Right atrium auricular region (tissue), 2 donors: ENCODE data around the gene CEACAM1. TPM values are rescaled to one million over a fixed set of nuclear protein-coding genes. Genes with fewer than 3 reads are reported as not detected.
"Not testable (repeated sequence)": the region's sequence is repeated elsewhere in the genome, so short reads cannot be mapped to it uniquely, and the experiment has no call there.

ENCODE experiments used
- DNase-seq: peaks from one replicate; pipeline ENCODE4 v3.0.0-alpha.2; 2019; ENCODE audit warnings: low spot score
- H3K27ac ChIP-seq, 2 donors: fragments of 200-600 bp; sonication (generic); 1 replicate in 1 of 2; 2 replicates in 1 of 2; pipeline ENCODE4 v1.5.1; 2016 to 2019
- H3K27me3 ChIP-seq, 2 donors: fragments of 200-600 bp; sonication (generic); one replicate each; pipeline versions ENCODE4 v1.5.1 to v1.6.0; 2017 to 2019
- H3K36me3 ChIP-seq: fragments of 200-600 bp; sonication (generic); one replicate; pipeline ENCODE4 v1.5.1; 2016
- H3K4me1 ChIP-seq, 2 donors: fragments of 200-600 bp; sonication (generic); one replicate each; pipeline versions ENCODE4 v1.5.1 to v1.6.0; 2017 to 2019
- H3K4me3 ChIP-seq, 2 donors: fragments of 200-600 bp; sonication (generic); 1 replicate in 1 of 2; 2 replicates in 1 of 2; pipeline ENCODE4 v1.5.1; 2017 to 2019; ENCODE audit warnings: mild to moderate bottlenecking in 1 of 2, moderate library complexity in 1 of 2
- H3K9me3 ChIP-seq, 2 donors: fragments of 200-600 bp; sonication (generic); one replicate each; pipeline ENCODE4 v1.5.1; 2019
- total RNA-seq, 2 donors: library from RNA; depleted of rRNA; stranded (reverse); fragments of >200 nt; gene quantifications; one replicate each; pipeline ENCODE4 v1.1.0, GENCODE V29; 2016
- TF ChIP-seq, protein P1 (sequence below), 2 donors: fragments of 200-600 bp; sonication (generic); IDR thresholded peaks; one replicate each; pipeline ENCODE4 v1.5.1; 2019; ENCODE audit warnings: antibody characterized with exemption in 2 of 2

Gene CEACAM1
- total RNA-seq, 2 donors from 2014 or later, result 0.78 to 0.94 TPM

DNA sequence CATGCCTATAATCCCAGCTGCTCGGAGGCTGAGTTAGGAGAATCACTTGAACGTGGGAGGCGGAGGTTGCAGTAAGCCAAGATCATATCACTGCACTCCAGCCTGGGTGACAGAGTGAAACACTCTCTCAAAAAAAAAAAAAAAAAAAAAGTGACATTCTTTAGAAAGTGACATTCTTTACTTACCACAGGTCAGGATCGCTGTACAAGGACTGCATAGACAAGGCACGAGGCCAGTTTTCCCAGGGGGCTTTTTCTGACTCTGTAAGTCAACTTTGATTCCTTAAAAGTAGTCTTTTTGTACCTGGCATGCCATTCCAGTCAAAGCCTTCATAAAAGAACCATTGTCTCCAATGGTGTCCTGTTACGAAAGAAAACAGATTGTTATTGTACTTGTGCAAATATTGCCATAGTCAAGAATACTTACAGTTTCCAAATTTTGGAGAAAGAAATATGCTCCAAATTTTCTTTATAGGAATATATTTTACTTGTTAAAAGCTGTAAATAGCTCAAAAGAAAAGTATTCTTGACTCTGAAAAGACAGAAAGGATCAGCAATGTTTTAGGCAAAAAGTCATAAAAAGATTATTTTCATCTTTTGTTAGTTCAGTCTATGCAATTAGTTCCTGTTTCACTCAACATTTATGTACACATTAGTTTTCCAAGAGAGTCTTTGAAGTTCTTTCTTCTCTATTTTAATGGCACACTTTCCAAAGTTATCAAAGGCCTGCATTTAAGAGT is 39.3 kb downstream of the CEACAM1 start:
- H3K9me3 ChIP-seq, result no peaks in the 10 kb centered on the region
- TF ChIP-seq, protein P1, sequence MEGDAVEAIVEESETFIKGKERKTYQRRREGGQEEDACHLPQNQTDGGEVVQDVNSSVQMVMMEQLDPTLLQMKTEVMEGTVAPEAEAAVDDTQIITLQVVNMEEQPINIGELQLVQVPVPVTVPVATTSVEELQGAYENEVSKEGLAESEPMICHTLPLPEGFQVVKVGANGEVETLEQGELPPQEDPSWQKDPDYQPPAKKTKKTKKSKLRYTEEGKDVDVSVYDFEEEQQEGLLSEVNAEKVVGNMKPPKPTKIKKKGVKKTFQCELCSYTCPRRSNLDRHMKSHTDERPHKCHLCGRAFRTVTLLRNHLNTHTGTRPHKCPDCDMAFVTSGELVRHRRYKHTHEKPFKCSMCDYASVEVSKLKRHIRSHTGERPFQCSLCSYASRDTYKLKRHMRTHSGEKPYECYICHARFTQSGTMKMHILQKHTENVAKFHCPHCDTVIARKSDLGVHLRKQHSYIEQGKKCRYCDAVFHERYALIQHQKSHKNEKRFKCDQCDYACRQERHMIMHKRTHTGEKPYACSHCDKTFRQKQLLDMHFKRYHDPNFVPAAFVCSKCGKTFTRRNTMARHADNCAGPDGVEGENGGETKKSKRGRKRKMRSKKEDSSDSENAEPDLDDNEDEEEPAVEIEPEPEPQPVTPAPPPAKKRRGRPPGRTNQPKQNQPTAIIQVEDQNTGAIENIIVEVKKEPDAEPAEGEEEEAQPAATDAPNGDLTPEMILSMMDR (IDR thresholded peaks at IDR 0.05), result no peak
- no peak overlapping the region for H3K4me3 ChIP-seq
- H3K27ac ChIP-seq, result no peak overlapping the region
- H3K4me1 ChIP-seq, result no peaks in the 10 kb centered on the region
- H3K27me3 ChIP-seq, result no peaks in the 10 kb centered on the region
- no peaks in the 10 kb centered on the region for H3K36me3 ChIP-seq
- no peak for DNase-seq

DNA sequence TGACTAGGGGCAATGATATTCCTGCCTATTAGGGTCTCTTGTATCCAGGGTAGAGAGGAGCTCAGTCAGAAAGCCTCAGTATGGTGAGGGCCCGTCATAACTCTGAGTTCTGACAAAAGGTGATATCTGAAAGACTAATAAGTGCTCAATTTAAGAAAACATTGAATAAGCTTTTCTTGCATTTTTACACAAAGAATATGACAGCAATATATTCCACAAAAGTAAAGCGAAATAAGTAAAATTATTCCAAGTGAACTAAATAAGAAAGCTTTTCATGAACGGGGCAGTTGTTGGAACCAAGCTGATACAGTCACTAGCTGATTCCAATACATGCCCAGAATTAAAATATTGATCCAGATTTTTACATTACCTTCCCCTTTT is 40.5 kb downstream of the CEACAM1 start:
- H3K4me3 ChIP-seq, result no peak overlapping the region
- TF ChIP-seq, protein P1 (IDR thresholded peaks at IDR 0.05), result no peak

DNA sequence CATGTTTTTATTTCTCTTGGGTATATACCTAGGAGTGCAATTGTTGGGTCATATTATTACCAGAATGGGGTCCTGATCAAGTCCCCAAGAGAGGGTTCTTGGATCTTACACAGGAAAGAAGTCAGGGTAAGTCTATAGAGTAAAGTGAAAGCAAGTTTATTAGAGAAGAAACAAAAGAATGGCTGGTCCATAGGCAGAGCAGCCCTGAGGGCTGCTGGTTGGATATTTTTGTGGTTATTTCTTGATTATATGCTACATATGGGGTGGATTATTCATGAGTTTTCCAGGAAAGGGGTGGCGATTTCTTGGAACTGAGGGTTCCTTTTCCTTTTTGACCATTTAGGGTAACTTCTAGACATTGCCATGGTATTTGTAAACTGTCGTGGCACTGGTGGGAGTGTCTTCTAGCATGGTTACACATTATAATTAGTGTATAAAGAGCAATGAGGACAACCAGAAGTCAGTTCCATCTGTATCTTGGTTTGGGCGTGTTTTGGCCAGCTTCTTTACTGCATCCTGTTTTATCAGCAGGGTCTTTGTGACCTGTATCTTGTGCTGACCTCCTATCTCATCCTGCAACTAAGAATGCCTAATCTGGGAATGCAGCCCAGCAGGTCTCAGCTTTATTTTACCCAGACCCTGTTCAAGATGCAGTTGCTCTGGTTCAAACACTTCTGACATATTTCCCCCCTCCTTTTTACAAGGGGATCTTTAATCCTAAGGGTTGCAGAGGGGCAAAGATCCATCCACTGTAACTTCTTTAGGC is 41.1 kb downstream of the CEACAM1 start:
- H3K27me3 ChIP-seq, result no peaks in the 10 kb centered on the region
- no peaks in the 10 kb centered on the region for H3K4me1 ChIP-seq
- DNase-seq, result no peak
- no peaks in the 10 kb centered on the region for H3K36me3 ChIP-seq
- no peak overlapping the region for H3K27ac ChIP-seq
- H3K9me3 ChIP-seq, result no peaks in the 10 kb centered on the region
- no peak overlapping the region for H3K4me3 ChIP-seq
- TF ChIP-seq, protein P1 (IDR thresholded peaks at IDR 0.05), result no peak

More for the DNA sequence above, 40.5 kb downstream of the CEACAM1 start:
- H3K36me3 ChIP-seq, result no peaks in the 10 kb centered on the region
- no peaks in the 10 kb centered on the region for H3K4me1 ChIP-seq
- H3K27ac ChIP-seq, result no peak overlapping the region
- no peaks in the 10 kb centered on the region for H3K27me3 ChIP-seq
- H3K9me3 ChIP-seq, result no peaks in the 10 kb centered on the region
- no peak for DNase-seq

DNA sequence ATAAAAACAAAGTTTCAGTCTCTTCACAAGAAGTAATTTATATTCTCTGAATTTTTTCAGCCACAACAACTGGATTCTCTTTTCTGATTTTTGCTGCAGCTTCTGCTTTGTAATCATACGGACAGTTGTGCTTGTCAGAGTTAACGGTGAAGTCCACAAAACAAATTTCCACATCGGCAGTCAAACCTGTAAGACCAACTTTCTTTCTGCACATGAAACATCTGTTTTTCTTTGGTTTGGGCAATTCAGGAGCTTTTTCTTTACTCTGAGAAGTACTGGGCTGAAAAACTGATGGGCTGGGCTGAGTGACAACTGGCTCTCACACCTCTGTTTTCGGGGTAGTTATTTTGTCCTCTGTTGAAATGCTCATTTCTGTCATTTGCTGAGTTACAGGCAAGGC is 43.2 kb downstream of the CEACAM1 start:
- not testable (repeated sequence) for H3K4me3 ChIP-seq, DNase-seq

DNA sequence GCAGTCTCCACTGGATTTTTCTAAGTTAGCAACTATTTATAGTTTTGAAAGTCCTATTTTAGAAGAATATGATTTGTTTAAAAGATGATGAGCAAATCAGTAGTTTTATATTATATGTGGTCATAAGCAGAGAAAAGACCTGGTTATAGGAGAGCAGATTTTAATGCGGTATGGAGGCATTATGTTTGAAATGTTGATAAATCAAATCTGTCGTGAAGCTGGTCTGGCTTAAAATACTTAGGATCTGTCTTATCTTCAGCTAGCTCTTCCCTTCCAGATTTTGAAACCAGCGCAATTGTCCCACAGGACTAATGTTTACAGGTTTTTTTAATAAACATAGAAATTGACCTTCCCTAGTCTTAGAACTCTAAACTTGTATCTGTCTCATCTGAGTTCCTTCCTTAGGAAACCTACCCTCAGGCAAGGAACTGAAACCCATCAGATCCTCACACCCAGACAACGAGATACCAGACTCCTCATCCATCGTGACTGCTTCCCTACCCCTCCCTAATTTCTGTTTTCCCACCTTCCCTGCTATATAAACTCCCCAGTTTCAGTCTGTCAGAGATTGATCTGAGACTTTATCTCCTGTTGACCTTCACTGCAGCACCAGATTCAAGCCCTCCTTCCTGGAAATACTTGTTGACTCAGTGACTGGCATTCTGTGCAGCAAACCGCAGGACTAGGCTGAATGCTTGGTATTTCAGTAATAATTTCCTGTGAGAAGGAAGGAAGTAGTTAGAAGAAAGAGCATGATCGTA is 47.8 kb downstream of the CEACAM1 start:
- H3K27me3 ChIP-seq, result no peaks in the 10 kb centered on the region
- no peak overlapping the region for H3K4me3 ChIP-seq
- TF ChIP-seq, protein P1 (IDR thresholded peaks at IDR 0.05), result no peak
- H3K4me1 ChIP-seq, result no peaks in the 10 kb centered on the region
- H3K9me3 ChIP-seq, result no peaks in the 10 kb centered on the region
- no peak for DNase-seq
- H3K27ac ChIP-seq, result no peak overlapping the region
- H3K36me3 ChIP-seq, result no peaks in the 10 kb centered on the region

More for the DNA sequence above, 43.2 kb downstream of the CEACAM1 start:
- not testable (repeated sequence) for H3K27ac ChIP-seq, H3K36me3 ChIP-seq, H3K4me1 ChIP-seq, H3K27me3 ChIP-seq, H3K9me3 ChIP-seq

DNA sequence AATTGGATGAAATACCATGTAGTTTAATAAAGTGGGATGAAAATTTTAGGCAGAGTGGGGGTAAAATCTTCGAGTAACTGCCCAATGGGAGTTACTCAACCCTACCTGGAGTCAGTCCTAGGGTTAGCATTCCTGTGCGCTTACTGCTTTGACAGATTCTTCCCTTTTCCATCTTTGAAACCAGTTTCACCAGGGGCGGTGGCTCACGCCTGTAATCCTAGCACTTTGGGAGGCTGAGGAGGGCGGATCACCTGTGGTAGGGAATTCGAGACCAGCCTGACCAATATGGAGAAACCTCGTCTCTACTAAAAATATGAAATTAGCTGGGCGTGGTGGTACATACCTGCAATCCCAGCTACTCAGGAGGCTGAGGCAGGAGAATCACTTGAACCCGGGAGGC is 48.5 kb downstream of the CEACAM1 start:
- H3K27ac ChIP-seq, result no peak overlapping the region
- DNase-seq, result no peak
- H3K36me3 ChIP-seq, result no peaks in the 10 kb centered on the region
- no peaks in the 10 kb centered on the region for H3K27me3 ChIP-seq
- H3K9me3 ChIP-seq, result no peaks in the 10 kb centered on the region
- H3K4me1 ChIP-seq, result no peaks in the 10 kb centered on the region
- TF ChIP-seq, protein P1 (IDR thresholded peaks at IDR 0.05), result no peak
- no peak overlapping the region for H3K4me3 ChIP-seq
